Endothelial cell (in vitro differentiated cells): ENCODE data around the gene EED. TPM values are rescaled to one million over a fixed set of nuclear protein-coding genes. Genes with fewer than 3 reads are reported as not detected.

Experiments
- DNase-seq: peaks from one replicate; pipeline ENCODE4 v3.0.0; 2021; ENCODE audit warnings: low spot score
- H3K27ac Mint-ChIP-seq: one replicate; pipeline ENCODE4 v1.8.0; 2021; ENCODE audit warnings: mixed read lengths, inconsistent platforms; ENCODE audit not compliant: unreplicated experiment
- H3K27me3 Mint-ChIP-seq: one replicate; pipeline ENCODE4 v1.8.0; 2021; ENCODE audit warnings: mild to moderate bottlenecking, moderate library complexity, mixed read lengths, inconsistent platforms; ENCODE audit not compliant: unreplicated experiment
- H3K36me3 Mint-ChIP-seq: one replicate; pipeline ENCODE4 v1.8.0; 2021; ENCODE audit warnings: mild to moderate bottlenecking, low read depth, mixed read lengths, inconsistent platforms; ENCODE audit not compliant: unreplicated experiment
- H3K4me1 Mint-ChIP-seq: one replicate; pipeline ENCODE4 v1.8.0; 2021; ENCODE audit warnings: mild to moderate bottlenecking, mixed read lengths, inconsistent platforms; ENCODE audit not compliant: unreplicated experiment
- H3K4me3 Mint-ChIP-seq: one replicate; pipeline ENCODE4 v1.8.0; 2021; ENCODE audit warnings: mild to moderate bottlenecking, mixed read lengths, inconsistent platforms; ENCODE audit not compliant: unreplicated experiment
- H3K9me3 Mint-ChIP-seq: one replicate; pipeline ENCODE4 v1.8.0; 2021; ENCODE audit warnings: mixed read lengths, inconsistent platforms; ENCODE audit not compliant: unreplicated experiment
- total RNA-seq: library from RNA; stranded (reverse); fragmentation: NEBNext Ultra II Directional; extraction: Animal tissue kit (Norgen Biotek cat#: 25700); gene quantifications from one replicate; pipeline ENCODE4 v1.2.1, GENCODE V29; 2021; ENCODE audit not compliant: unreplicated experiment
- TF ChIP-seq, protein P1 (sequence below): fragments of 200-600 bp; sonication (generic); IDR thresholded peaks from one replicate; pipeline ENCODE4 v1.5.0; 2021; ENCODE audit warnings: antibody characterized with exemption; ENCODE audit not compliant: unreplicated experiment

Gene EED
- total RNA-seq, 1 donor from 2014 or later: 18.5 TPM

- Mint-ChIP-seq H3K9me3 (no peaks in the 10 kb centered on the region), H3K27ac (no peak overlapping the region), H3K4me3 (no peak overlapping the region), H3K27me3 (no peaks in the 10 kb centered on the region), H3K36me3 (no peaks in the 10 kb centered on the region), H3K4me1 (no peaks in the 10 kb centered on the region)
- DNase-seq: peak; percentile 62
- TF ChIP-seq, protein P1, sequence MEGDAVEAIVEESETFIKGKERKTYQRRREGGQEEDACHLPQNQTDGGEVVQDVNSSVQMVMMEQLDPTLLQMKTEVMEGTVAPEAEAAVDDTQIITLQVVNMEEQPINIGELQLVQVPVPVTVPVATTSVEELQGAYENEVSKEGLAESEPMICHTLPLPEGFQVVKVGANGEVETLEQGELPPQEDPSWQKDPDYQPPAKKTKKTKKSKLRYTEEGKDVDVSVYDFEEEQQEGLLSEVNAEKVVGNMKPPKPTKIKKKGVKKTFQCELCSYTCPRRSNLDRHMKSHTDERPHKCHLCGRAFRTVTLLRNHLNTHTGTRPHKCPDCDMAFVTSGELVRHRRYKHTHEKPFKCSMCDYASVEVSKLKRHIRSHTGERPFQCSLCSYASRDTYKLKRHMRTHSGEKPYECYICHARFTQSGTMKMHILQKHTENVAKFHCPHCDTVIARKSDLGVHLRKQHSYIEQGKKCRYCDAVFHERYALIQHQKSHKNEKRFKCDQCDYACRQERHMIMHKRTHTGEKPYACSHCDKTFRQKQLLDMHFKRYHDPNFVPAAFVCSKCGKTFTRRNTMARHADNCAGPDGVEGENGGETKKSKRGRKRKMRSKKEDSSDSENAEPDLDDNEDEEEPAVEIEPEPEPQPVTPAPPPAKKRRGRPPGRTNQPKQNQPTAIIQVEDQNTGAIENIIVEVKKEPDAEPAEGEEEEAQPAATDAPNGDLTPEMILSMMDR: peak; percentile 86
Measured at GRCh38 chr11:86291466-86292262, 47.1 kb downstream of the EED start.

DNA sequence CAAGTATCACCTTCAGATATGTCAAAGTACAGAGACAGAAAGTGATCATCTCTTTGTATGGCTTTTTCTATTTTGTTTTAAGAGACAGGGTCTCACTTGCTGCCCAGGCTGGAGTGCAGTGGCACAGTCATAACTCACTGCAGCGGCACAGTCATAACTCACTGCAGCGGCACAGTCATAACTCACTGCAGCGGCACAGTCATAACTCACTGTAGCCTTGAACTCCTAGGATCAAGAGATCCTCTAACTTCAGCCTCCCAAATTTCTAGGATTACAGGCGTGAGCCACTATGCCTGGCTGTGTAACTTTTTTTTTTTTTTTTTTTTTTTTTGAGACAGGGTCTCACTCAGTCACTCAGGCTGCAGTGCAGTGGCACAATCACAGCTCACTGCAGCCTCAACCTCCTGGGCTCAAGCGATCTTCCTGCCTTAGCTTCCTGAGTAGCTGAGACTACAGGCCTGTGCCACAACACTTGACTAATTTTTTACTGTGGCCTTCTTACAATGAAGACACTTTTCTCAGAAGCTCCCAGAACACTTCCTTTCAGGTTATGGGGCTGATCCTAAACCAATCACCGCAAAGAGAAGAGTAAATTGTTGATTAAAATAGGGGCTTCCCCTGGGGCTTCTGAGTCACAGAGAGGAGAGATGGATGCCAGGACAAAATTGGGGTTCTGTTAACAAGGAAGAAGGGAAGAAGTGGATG, 48.5 kb downstream of the EED start:
- H3K9me3 Mint-ChIP-seq: no peaks in the 10 kb centered on the region
- no peaks in the 10 kb centered on the region for H3K36me3 Mint-ChIP-seq
- no peak overlapping the region for H3K27ac Mint-ChIP-seq
- H3K4me1 Mint-ChIP-seq: no peaks in the 10 kb centered on the region
- no peaks in the 10 kb centered on the region for H3K27me3 Mint-ChIP-seq
- no peak for DNase-seq
- TF ChIP-seq, protein P1: no peak
- no peak overlapping the region for H3K4me3 Mint-ChIP-seq

GRCh38 chr11:86294026-86294425, 49.5 kb downstream of the EED start:
- Mint-ChIP-seq H3K36me3 (no peaks in the 10 kb centered on the region), H3K4me3 (no peak overlapping the region), H3K27me3 (no peaks in the 10 kb centered on the region), H3K27ac (no peak overlapping the region), H3K4me1 (no peaks in the 10 kb centered on the region), H3K9me3 (no peaks in the 10 kb centered on the region)
- TF ChIP-seq, protein P1: no peak
- no peak for DNase-seq

DNA sequence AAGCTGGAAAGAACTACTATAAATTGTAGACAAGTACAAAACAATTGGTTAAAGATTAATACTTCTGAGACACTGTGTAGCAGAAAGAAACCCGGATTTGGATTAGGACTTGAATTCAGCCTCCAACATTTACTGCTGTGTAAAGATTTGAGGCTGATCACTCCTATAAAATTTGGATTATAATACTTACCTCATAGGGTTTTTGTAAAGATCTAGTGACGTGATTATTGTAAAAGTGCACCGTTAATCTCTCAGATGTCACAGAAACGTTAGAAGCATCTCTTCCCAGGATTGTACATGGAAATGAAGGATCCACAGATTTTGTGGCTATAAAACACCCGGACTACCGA, 57.2 kb downstream of the EED start:
- Mint-ChIP-seq H3K36me3 (peaks cover 2% of the 10 kb centered on the region), H3K27ac (peak overlapping the region; percentile 95), H3K4me3 (peak overlapping the region; percentile 99), H3K4me1 (peaks cover 8% of the 10 kb centered on the region), H3K27me3 (peaks cover 1% of the 10 kb centered on the region), H3K9me3 (no peaks in the 10 kb centered on the region)
- TF ChIP-seq, protein P1: no peak
- DNase-seq: no peak
